HG02884 (cell line): Measurements from ENCODE around the gene TMEM175.

Experiments
- ATAC-seq: cut with Tn5 transposase; IDR thresholded peaks from one replicate; pipeline ENCODE4 v1.9.1; 2021; ENCODE audit warnings: mild to moderate bottlenecking, moderate library complexity; ENCODE audit not compliant: unreplicated experiment

The TMEM175 gene

GRCh38 chr4:1000686-1001260, 68.5 kb downstream of the TMEM175 start:
- no peak for ATAC-seq

- no peak for ATAC-seq
Measured at GRCh38 chr4:1001561-1002130, 69.4 kb downstream of the TMEM175 start.

DNA sequence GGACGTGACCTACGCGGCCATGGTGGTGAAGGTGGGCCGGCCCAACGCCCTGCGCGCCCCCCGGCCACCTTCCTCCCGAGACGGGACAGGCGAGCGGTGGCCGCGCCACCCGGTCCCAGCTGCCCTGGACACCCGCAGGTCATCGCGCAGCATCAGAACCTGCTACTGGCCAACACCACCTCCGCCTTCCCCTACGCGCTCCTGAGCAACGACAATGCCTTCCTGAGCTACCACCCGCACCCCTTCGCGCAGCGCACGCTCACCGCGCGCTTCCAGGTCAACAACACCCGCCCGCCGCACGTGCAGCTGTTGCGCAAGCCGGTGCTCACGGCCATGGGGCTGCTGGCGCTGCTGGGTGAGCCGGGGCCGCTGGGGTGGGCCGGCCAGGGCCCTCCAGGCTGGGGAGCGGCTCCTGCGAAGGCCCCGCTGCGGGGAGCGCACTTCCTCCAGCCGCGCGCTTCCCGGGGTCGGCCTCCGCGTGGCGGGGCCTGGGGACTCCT, 69.9 kb downstream of the TMEM175 start:
- ATAC-seq: no peak

GRCh38 chr4:1002631-1003251, 70.5 kb downstream of the TMEM175 start:
- no peak for ATAC-seq

GRCh38 chr4:1003271-1004070, 71.2 kb downstream of the TMEM175 start:
- ATAC-seq: no peak

GRCh38 chr4:1004071-1004418, 71.8 kb downstream of the TMEM175 start:
- no peak for ATAC-seq

GRCh38 chr4:1004557-1005485, 72.6 kb downstream of the TMEM175 start:
- ATAC-seq: no peak

GRCh38 chr4:1006856-1007255, 74.6 kb downstream of the TMEM175 start:
- ATAC-seq: no peak
